Keratinocyte (primary cell): ENCODE data around the gene AKIRIN1. TPM values are rescaled to one million over a fixed set of nuclear protein-coding genes. Genes with fewer than 3 reads are reported as not detected.
"Not testable (repeated sequence)": the region's sequence is repeated elsewhere in the genome, so short reads cannot be mapped to it uniquely, and the experiment has no call there.

Experiments
- DNase-seq: peaks from one replicate; pipeline ENCODE4 v3.0.0-alpha.2; 2011; ENCODE audit warnings: low read depth, missing footprints, low spot score
- FAIRE-seq: peaks from 2 replicates; lab custom pipeline; 2011; peaks lifted over from hg19 to GRCh38; lab: Jason Lieb, UNC
- H2AFZ ChIP-seq: 2 replicates; pipeline ENCODE4 v1.6.0; 2012; ENCODE audit warnings: low read length, control low read depth, inconsistent platforms; ENCODE audit not compliant: control insufficient read depth
- H3K27ac ChIP-seq: 2 replicates; pipeline ENCODE4 v1.5.1; 2011; ENCODE audit warnings: low read length; ENCODE audit not compliant: control insufficient read depth, insufficient read depth
- H3K27me3 ChIP-seq: 3 replicates; pipeline ENCODE4 v1.6.0; 2011; ENCODE audit warnings: low read length; ENCODE audit not compliant: control insufficient read depth, insufficient read depth; ENCODE audit errors: extremely low read depth
- H3K36me3 ChIP-seq, 2 experiments: 2 replicates in 1 of 2; 3 replicates in 1 of 2; pipeline ENCODE4 v1.5.1; 2011; ENCODE audit warnings: low read length in 2 of 2, mild to moderate bottlenecking in 1 of 2; ENCODE audit not compliant: control insufficient read depth in 2 of 2, insufficient read depth in 2 of 2; ENCODE audit errors: extremely low read depth in 1 of 2
- H3K4me1 ChIP-seq: 3 replicates; pipeline ENCODE4 v1.5.1; 2011; ENCODE audit warnings: low read length; ENCODE audit not compliant: control insufficient read depth, insufficient read depth; ENCODE audit errors: extremely low read depth
- H3K4me2 ChIP-seq: 3 replicates; pipeline ENCODE4 v1.6.0; 2011; ENCODE audit warnings: low read depth, low read length; ENCODE audit not compliant: control insufficient read depth, insufficient read depth; ENCODE audit errors: extremely low read depth
- H3K4me3 ChIP-seq, 3 experiments: fragments of 200-600 bp in 1 of 3; sonication (generic) in 1 of 3; 2 replicates in 2 of 3; 3 replicates in 1 of 3; pipeline ENCODE4 v1.5.1; 2011 to 2016; ENCODE audit warnings: low read length in 3 of 3, mild to moderate bottlenecking in 3 of 3, control low read depth in 2 of 3, inconsistent platforms in 1 of 3, low read depth in 1 of 3, mixed read lengths in 1 of 3, mixed run types in 1 of 3, moderate library complexity in 1 of 3; ENCODE audit not compliant: control insufficient read depth in 2 of 3, insufficient read depth in 2 of 3; ENCODE audit errors: extremely low read depth in 1 of 3
- H3K79me2 ChIP-seq: 2 replicates; pipeline ENCODE4 v1.6.0; 2012; ENCODE audit warnings: low read length; ENCODE audit not compliant: control insufficient read depth, insufficient read depth
- H3K9ac ChIP-seq: 3 replicates; pipeline ENCODE4 v1.6.0; 2011; ENCODE audit warnings: low read length; ENCODE audit not compliant: control insufficient read depth, insufficient read depth; ENCODE audit errors: extremely low read depth
- H3K9me1 ChIP-seq: 3 replicates; pipeline ENCODE4 v1.6.0; 2011; ENCODE audit warnings: low read length; ENCODE audit not compliant: control insufficient read depth, insufficient read depth; ENCODE audit errors: extremely low read depth
- H3K9me3 ChIP-seq: 2 replicates; pipeline ENCODE4 v1.5.1; 2012; ENCODE audit warnings: low read depth, low read length; ENCODE audit not compliant: control insufficient read depth
- H4K20me1 ChIP-seq: 3 replicates; pipeline ENCODE4 v1.6.0; 2011; ENCODE audit warnings: low read length; ENCODE audit not compliant: control insufficient read depth, insufficient read depth; ENCODE audit errors: extremely low read depth
- CTCF ChIP-seq, 3 experiments: IDR thresholded peaks in 1 of 3; conservative IDR thresholded peaks in 1 of 3; optimal IDR thresholded peaks in 1 of 3; 2 replicates in 2 of 3; 3 replicates in 1 of 3; pipeline versions ENCODE3 to v1.5.1; 2011; ENCODE audit warnings: low read length in 3 of 3, mild to moderate bottlenecking in 3 of 3, moderate library complexity in 2 of 3, control low read depth in 1 of 3, inconsistent platforms in 1 of 3; ENCODE audit not compliant: insufficient read depth in 2 of 3; ENCODE audit errors: extremely low read depth in 1 of 3
- EZH2 ChIP-seq: IDR thresholded peaks from one replicate; pipeline ENCODE4 v1.6.1; 2012; ENCODE audit warnings: inconsistent platforms, mild to moderate bottlenecking, low read length, moderate library complexity
- dilution Hi-C: fragments of 300-500 bp; cut with MboI; formaldehyde crosslinking; loops from one replicate; pipeline ENCODE4 v1.7.0; 2020; ENCODE audit warnings: low sequenced_read_pairs; ENCODE audit not compliant: extremely low pct_ligation_motif_present
- polyA plus RNA-seq, 5 experiments: library from polyadenylated mRNA; depleted of rRNA in 3 of 5; stranded (reverse) in 3 of 5; stranded (forward) in 1 of 5; unstranded in 1 of 5; fragments of >200 nt; gene quantifications; 1 replicate in 1 of 5; 2 replicates in 3 of 5; 3 replicates in 1 of 5; pipeline versions ENCODE4 v1.2.1 to v1.2.3, GENCODE V29; 2011 to 2012; ENCODE audit warnings: missing spikeins in 2 of 5, low read depth in 1 of 5, low replicate concordance in 1 of 5

Gene AKIRIN1
- polyA plus RNA-seq, 1 donor (not counting 4 experiments of a cell fraction or from before 2014, with no cell fraction given), result 111 TPM

GRCh38 chr1:39050001-39050400 lies 58.9 kb downstream of the AKIRIN1 start:
- Histone ChIP-seq H3K9me1 (no peaks in the 10 kb centered on the region), H3K4me1 (no peaks in the 10 kb centered on the region), H3K4me3 (no peak overlapping the region), H3K27me3 (no peaks in the 10 kb centered on the region), H3K4me2 (no peak overlapping the region), H3K9ac (no peak overlapping the region), H3K27ac (no peak overlapping the region), H3K9me3 (no peaks in the 10 kb centered on the region), H4K20me1 (no peaks in the 10 kb centered on the region), H3K79me2 (no peaks in the 10 kb centered on the region), H2AFZ (no peak overlapping the region), H3K36me3 (peaks cover 0 to 1% of the 10 kb centered on the region in 2 experiments)
- TF ChIP-seq EZH2, result no peak
- TF ChIP-seq CTCF (optimal IDR thresholded peaks at IDR 0.05 in 1 of 3, IDR thresholded peaks at IDR 0.05 in 1 of 3, conservative IDR thresholded peaks at IDR 0.05 in 1 of 3; ENCODE audit: extremely low read depth in 1 of 3, insufficient read depth in 2 of 3, low read length in 3 of 3), result no peak
- FAIRE-seq, result no peak
- dilution Hi-C loops, result no loop called here
- DNase-seq, result no peak

DNA sequence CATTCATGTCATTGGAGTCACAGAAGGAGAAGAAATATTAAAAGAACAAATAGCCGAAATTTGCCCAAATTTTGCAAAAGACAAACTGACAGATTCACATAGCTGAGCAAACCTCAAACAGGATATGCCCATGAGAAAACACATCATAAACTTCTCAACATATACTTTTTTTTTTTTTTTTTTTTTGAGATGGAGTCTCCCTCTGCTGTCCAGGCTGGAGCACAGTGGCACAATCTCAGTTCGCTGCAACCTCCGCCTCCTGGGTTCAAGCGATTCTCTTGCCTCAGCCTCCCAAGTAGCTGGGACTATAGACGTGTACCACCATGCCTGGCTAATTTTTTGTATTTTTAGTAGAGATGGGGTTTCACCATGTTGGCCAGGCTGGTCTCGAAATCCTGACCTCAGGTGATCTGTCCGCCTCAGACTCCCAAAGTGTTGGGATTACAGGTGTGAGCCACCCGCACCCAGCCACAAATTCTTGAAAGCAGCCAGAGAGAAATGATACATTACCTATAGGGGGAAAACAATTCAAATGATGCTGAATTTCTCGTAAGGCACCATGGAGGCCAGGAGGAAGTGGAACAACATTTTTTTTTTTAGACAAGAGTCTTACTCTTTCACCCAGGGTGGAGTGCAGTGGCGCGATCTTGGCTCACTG lies 60.2 kb downstream of the AKIRIN1 start:
- dilution Hi-C loops, result not testable (repeated sequence)

GRCh38 chr1:39051956-39052355 lies 60.9 kb downstream of the AKIRIN1 start:
- H3K4me2 ChIP-seq, result no peak overlapping the region
- H3K9me3 ChIP-seq, result no peaks in the 10 kb centered on the region
- DNase-seq (no peak), FAIRE-seq (no peak)
- H3K27ac ChIP-seq, result no peak overlapping the region
- peaks cover 0 to under 1% of the 10 kb centered on the region in 2 experiments for H3K36me3 ChIP-seq
- dilution Hi-C loops, result no loop called here
- no peaks in the 10 kb centered on the region for H3K27me3 ChIP-seq
- no peaks in the 10 kb centered on the region for H3K79me2 ChIP-seq
- no peaks in the 10 kb centered on the region for H3K9me1 ChIP-seq
- no peaks in the 10 kb centered on the region for H3K4me1 ChIP-seq
- H2AFZ ChIP-seq, result no peak overlapping the region
- no peak overlapping the region for H3K9ac ChIP-seq
- TF ChIP-seq EZH2 (no peak), CTCF (optimal IDR thresholded peaks at IDR 0.05 in 1 of 3, IDR thresholded peaks at IDR 0.05 in 1 of 3, conservative IDR thresholded peaks at IDR 0.05 in 1 of 3; ENCODE audit: extremely low read depth in 1 of 3, insufficient read depth in 2 of 3, low read length in 3 of 3) (no peak)
- no peak overlapping the region for H3K4me3 ChIP-seq
- H4K20me1 ChIP-seq, result no peaks in the 10 kb centered on the region

More for the DNA sequence above, 60.2 kb downstream of the AKIRIN1 start:
- H3K4me1 ChIP-seq, H3K27me3 ChIP-seq, H3K9ac ChIP-seq, H3K9me1 ChIP-seq, H3K4me3 ChIP-seq, H4K20me1 ChIP-seq, H2AFZ ChIP-seq, H3K4me2 ChIP-seq, H3K36me3 ChIP-seq, DNase-seq, H3K27ac ChIP-seq, FAIRE-seq, H3K9me3 ChIP-seq, H3K79me2 ChIP-seq: not testable (repeated sequence)

- H3K27ac ChIP-seq, H3K36me3 ChIP-seq, H4K20me1 ChIP-seq, dilution Hi-C loops, H3K4me1 ChIP-seq, H3K4me3 ChIP-seq, H2AFZ ChIP-seq, FAIRE-seq, H3K9ac ChIP-seq, H3K9me3 ChIP-seq, H3K79me2 ChIP-seq, DNase-seq, H3K9me1 ChIP-seq, H3K4me2 ChIP-seq, H3K27me3 ChIP-seq: not testable (repeated sequence)
Observed at GRCh38 chr1:39055213-39055710, 64.2 kb downstream of the AKIRIN1 start.
